Stimulated activated CD8-positive, alpha-beta memory T cell treated with anti-CD3 and anti-CD28 coated beads, Interleukin-15, amount 100 ng/mL, for 48 hours (primary cell): ENCODE data around the gene KRT82.

Source experiments
- DNase-seq, 2 donors: peaks; one replicate each; pipeline ENCODE4 v3.0.0-alpha.2; 2020; ENCODE audit warnings: low read depth in 2 of 2

KRT82 gene

GRCh38 chr12:52344111-52344510, 62.0 kb downstream of the KRT82 start:
- DNase-seq = no peak
